SK-MEL-5 (cell line): Measurements from ENCODE around the gene METTL1. TPM values are rescaled to one million over a fixed set of nuclear protein-coding genes. Genes with fewer than 3 reads are reported as not detected.
"Not testable (repeated sequence)": the region's sequence is repeated elsewhere in the genome, so short reads cannot be mapped to it uniquely, and the experiment has no call there.

ENCODE experiments used
- DNase-seq: peaks from one replicate; pipeline ENCODE4 v3.0.0-alpha.2; 2016; ENCODE audit warnings: low read depth, low spot score
- in situ Hi-C: cut with HindIII; loops from 2 replicates; pipeline ENCODE4 v1.10.0; 2016; ENCODE audit warnings: low sequenced_read_pairs, high pct_unique_total_duplicates, low pct_unique_long_range_greater_than_20kb
- small RNA-seq, 2 experiments: library from RNA; depleted of rRNA; stranded (forward); fragments of <200 nt; gene quantifications; one replicate each; pipeline ENCODE3, GENCODE V24; 2014
- total RNA-seq: library from RNA; depleted of rRNA; stranded (reverse); fragments of >200 nt; shearing (Covaris generic); gene quantifications from 2 replicates; pipeline ENCODE4 v1.2.3, GENCODE V29; 2014; rRNA removed

Gene METTL1
- total RNA-seq, 1 experiment from 2014 or later: 9.7 TPM

- no peak for DNase-seq
- in situ Hi-C loops: no loop called here
Observed at GRCh38 chr12:57722716-57723629, 48.9 kb downstream of the METTL1 start.

- DNase-seq, in situ Hi-C loops: not testable (repeated sequence)
Observed at GRCh38 chr12:57721846-57722608, 49.9 kb downstream of the METTL1 start.

DNA sequence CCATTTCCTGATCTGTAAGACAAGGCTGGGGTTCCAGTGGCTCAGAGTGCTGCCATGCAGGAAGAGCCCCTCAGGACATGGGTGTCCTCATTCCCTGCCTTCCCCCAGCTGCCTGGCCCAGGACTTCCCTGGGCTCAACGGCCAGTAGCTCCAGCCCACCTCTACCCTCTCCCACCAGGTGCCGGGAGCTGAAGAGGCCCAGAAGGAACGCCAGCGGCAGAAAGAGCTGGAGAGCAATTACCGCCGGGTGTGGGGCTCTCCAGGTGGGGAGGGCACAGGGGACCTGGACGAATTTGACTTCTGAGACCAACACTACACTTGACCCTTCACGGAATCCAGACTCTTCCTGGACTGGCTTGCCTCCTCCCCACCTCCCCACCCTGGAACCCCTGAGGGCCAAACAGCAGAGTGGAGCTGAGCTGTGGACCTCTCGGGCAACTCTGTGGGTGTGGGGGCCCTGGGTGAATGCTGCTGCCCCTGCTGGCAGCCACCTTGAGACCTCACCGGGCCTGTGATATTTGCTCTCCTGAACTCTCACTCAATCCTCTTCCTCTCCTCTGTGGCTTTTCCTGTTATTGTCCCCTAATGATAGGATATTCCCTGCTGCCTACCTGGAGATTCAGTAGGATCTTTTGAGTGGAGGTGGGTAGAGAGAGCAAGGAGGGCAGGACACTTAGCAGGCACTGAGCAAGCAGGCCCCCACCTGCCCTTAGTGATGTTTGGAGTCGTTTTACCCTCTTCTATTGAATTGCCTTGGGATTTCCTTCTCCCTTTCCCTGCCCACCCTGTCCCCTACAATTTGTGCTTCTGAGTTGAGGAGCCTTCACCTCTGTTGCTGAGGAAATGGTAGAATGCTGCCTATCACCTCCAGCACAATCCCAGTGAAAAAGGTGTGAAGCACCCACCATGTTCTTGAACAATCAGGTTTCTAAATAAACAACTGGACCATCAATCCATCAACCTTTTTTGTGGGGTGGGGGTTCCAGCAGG, 51.0 kb downstream of the METTL1 start:
- in situ Hi-C loops: no loop called here
- no peak for DNase-seq

GRCh38 chr12:57719777-57720605, 51.9 kb downstream of the METTL1 start:
- in situ Hi-C loops: no loop called here
- no peak for DNase-seq

DNA sequence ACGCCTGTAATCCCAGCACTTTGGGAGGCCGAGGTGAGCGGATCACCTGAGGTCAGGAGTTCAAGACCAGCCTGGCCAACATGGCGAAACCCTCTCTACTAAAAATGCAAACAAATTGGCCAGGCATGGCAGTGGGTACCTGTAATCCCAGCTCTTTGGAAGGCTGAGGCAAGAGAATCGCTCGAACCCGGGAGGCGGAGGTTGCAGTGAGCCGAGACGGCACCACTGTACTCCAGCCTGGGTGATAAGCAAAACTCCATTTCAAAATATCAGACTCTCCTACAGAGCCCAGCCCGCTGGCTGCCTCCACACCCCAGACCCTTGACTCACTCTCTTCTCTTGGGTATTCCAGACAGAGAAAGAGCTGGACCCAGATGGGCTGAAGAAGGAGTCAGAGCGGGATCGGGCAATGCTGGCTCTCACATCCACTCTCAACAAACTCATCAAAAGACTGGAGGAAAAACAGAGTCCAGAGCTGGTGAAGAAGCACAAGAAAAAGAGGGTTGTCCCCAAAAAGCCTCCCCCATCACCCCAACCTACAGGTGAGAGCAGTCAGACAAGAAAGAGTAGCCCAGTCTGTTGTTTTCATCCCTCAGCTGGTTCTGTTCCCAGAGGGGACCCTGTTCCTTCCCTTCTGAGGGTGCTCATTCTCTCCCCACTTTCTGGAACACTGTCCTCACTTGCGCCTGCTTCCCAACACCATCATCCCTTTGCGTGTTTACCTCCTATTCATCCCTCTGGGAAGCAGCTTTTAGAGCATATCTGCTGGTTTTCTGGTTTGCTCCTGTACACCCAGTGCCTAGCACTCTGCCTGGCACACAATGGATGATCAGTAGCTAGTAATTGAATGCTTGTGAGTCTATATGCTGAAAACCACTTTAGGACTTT, 53.0 kb downstream of the METTL1 start:
- in situ Hi-C loops: no loop called here

More for the DNA sequence above, 53.0 kb downstream of the METTL1 start:
- no peak for DNase-seq

Small RNA genes lying within 50 kb of the gene (small RNA-seq; reads per million reads assigned to genes)
- gene RNU6-1083P: 0 reads per million in 2 experiments

Other genes starting within 250 kb of the METTL1 start
- 6.6 and 6.8 TPM in 2 replicates for gene MBD6, start 249.3 kb downstream of the METTL1 start, total RNA-seq
- 86.2 and 93.8 TPM in 2 replicates for gene DCTN2, start 224.9 kb downstream of the METTL1 start, total RNA-seq
- 0.29 and 0.40 TPM in 2 replicates for gene KIF5A, start 222.1 kb downstream of the METTL1 start, total RNA-seq
- 48.4 and 53.2 TPM in 2 replicates for gene PIP4K2C, start 180.9 kb downstream of the METTL1 start, total RNA-seq
- gene DTX3, start 167.3 kb downstream of the METTL1 start, total RNA-seq: 13.6 and 14.1 TPM in 2 replicates
- 13.2 and 16.3 TPM in 2 replicates for gene ARHGEF25, start 160.7 kb downstream of the METTL1 start, total RNA-seq
- gene B4GALNT1, start 138.9 kb downstream of the METTL1 start, total RNA-seq: 8.3 and 11.2 TPM in 2 replicates
- gene OS9, start 78.0 kb downstream of the METTL1 start, total RNA-seq: 239 and 244 TPM in 2 replicates
- 1.4 and 1.5 TPM in 2 replicates for gene AGAP2, start 33.4 kb downstream of the METTL1 start, total RNA-seq
- gene TSPAN31, start 27.1 kb downstream of the METTL1 start, total RNA-seq: 34.6 and 38.2 TPM in 2 replicates
- 383 and 420 TPM in 2 replicates for gene CDK4, start 19.8 kb downstream of the METTL1 start, total RNA-seq
- gene MARCHF9, start 17.0 kb downstream of the METTL1 start, total RNA-seq: 11.9 and 12.5 TPM in 2 replicates
- gene CYP27B1, start 5.0 kb downstream of the METTL1 start, total RNA-seq: 0.69 and 3.1 TPM in 2 replicates
- 4.0 and 6.3 TPM in 2 replicates for gene EEF1AKMT3, start 509 bp upstream of the METTL1 start, total RNA-seq
- 77.3 and 80.2 TPM in 2 replicates for gene TSFM, start 10.7 kb upstream of the METTL1 start, total RNA-seq
- gene AVIL, start 46.6 kb upstream of the METTL1 start, total RNA-seq: 0.75 and 0.77 TPM in 2 replicates
- gene CTDSP2, start 74.6 kb upstream of the METTL1 start, total RNA-seq: 27.8 and 29.6 TPM in 2 replicates
- 12.9 and 19.3 TPM in 2 replicates for gene ATP23, start 169.5 kb upstream of the METTL1 start, total RNA-seq